Caco-2 (cell line): ENCODE measurements around the gene ARPC5L. TPM values are rescaled to one million over a fixed set of nuclear protein-coding genes. Genes with fewer than 3 reads are reported as not detected.

ENCODE experiments used
- BruUV-seq: library from RNA; stranded (reverse); fragments of 400-500 nt; replicated peaks from 2 replicates; lab custom pipeline; 2021; lab: Mats Ljungman, UMichigan
- CTCF ChIA-PET: fragments of 300-600 bp; sonication (Branson Sonifier 250); formaldehyde crosslinking; loops from one replicate; lab custom pipeline; 2022; ENCODE audit warnings: antibody characterized with exemption; lab: Charles Lee
- POLR2A ChIA-PET: fragments of 300-600 bp; sonication (Branson Sonifier 250); formaldehyde crosslinking; loops from one replicate; lab custom pipeline; 2022; ENCODE audit warnings: antibody characterized with exemption; lab: Charles Lee
- DNase-seq, 2 experiments: peaks; one replicate each; pipeline versions ENCODE4 v3.0.0 to v3.0.0-alpha.2; 2020 to 2022
- H3K27me3 ChIP-seq: replicated peaks from 2 replicates; pipeline ENCODE4 v1.6.0; 2011; ENCODE audit warnings: low read length; ENCODE audit not compliant: control insufficient read depth, insufficient read depth
- H3K36me3 ChIP-seq: 2 replicates; pipeline ENCODE4 v1.5.1; 2011; ENCODE audit warnings: low read length; ENCODE audit not compliant: control insufficient read depth, insufficient read depth
- H3K4me1 ChIP-seq: fragments of 250-450 bp; sonication (Bioruptor Pico); 2 replicates; pipeline ENCODE4 v1.5.1; 2020; ENCODE audit warnings: mild to moderate bottlenecking
- H3K4me3 ChIP-seq: 2 replicates; pipeline ENCODE4 v1.5.1; 2011; ENCODE audit warnings: low read depth, mild to moderate bottlenecking, control low read depth, low read length
- H3K9me3 ChIP-seq: fragments of 250-450 bp; sonication (Bioruptor Pico); 2 replicates; pipeline ENCODE4 v1.5.1; 2020; ENCODE audit warnings: mild to moderate bottlenecking, moderate library complexity
- H3K27ac Mint-ChIP-seq: one replicate; pipeline ENCODE4 v1.8.0; 2022; ENCODE audit warnings: mixed read lengths; ENCODE audit not compliant: unreplicated experiment
- H3K27me3 Mint-ChIP-seq: one replicate; pipeline ENCODE4 v1.8.0; 2022; ENCODE audit warnings: mixed read lengths; ENCODE audit not compliant: insufficient read depth, unreplicated experiment
- H3K36me3 Mint-ChIP-seq: one replicate; pipeline ENCODE4 v1.8.0; 2022; ENCODE audit warnings: mild to moderate bottlenecking, mixed read lengths; ENCODE audit not compliant: insufficient read depth, unreplicated experiment
- H3K4me1 Mint-ChIP-seq: one replicate; pipeline ENCODE4 v1.8.0; 2022; ENCODE audit warnings: low read depth, mixed read lengths; ENCODE audit not compliant: unreplicated experiment
- H3K4me3 Mint-ChIP-seq: one replicate; pipeline ENCODE4 v1.8.0; 2022; ENCODE audit warnings: mild to moderate bottlenecking, moderate library complexity, mixed read lengths; ENCODE audit not compliant: unreplicated experiment
- H3K9me3 Mint-ChIP-seq: one replicate; pipeline ENCODE4 v1.8.0; 2022; ENCODE audit warnings: mixed read lengths; ENCODE audit not compliant: unreplicated experiment
- intact Hi-C: fragments of 100-400 bp; cut with micrococcal nuclease; formaldehyde crosslinking; loops from one replicate; pipeline ENCODE4 v1.10.0; 2022; ENCODE audit not compliant: unreplicated experiment
- total RNA-seq: library from RNA; stranded (reverse); gene quantifications from 2 replicates; pipeline ENCODE4 v1.2.3, GENCODE V29; 2022
- TF ChIP-seq, protein P1 (sequence below), 2 experiments: fragments of 200-600 bp in 1 of 2; IDR thresholded peaks; 1 replicate in 1 of 2; 2 replicates in 1 of 2; pipeline versions ENCODE4 v1.5.1 to v1.8.0; 2011 to 2022; ENCODE audit warnings: antibody characterized with exemption in 1 of 2, control low read depth in 1 of 2, inconsistent platforms in 1 of 2, low read depth in 1 of 2, low read length in 1 of 2, mild to moderate bottlenecking in 1 of 2, moderate library complexity in 1 of 2; ENCODE audit not compliant: insufficient read depth in 1 of 2, severe bottlenecking in 1 of 2, unreplicated experiment in 1 of 2

The ARPC5L gene
- total RNA-seq, 1 experiment from 2014 or later = 60.1 TPM

DNA sequence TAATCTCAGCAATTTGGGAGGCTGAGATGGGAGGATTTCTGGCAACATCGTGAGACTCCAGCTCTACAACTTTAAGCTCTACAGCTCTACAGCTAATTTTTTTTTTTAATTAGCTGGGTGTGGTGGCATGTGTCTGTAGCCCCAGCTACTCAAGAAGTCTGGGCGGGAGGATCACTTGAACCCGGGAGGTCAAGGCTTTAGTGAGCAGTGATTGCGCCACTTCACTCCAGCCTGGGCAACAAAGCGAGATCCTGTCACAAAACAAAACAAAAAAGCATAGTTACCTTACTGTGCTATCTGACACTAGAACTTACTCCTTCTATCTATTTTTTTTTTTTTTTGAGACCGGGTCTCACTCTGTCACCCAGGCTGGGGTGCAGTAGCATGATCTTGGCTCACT is 15.0 kb upstream of the ARPC5L start:
- BruUV-seq = no TSS peak
- intact Hi-C loops = no loop called here
- Mint-ChIP-seq H3K4me3 (no peak overlapping the region), H3K27ac (no peak overlapping the region), H3K36me3 (no peaks in the 10 kb centered on the region), H3K27me3 (no peaks in the 10 kb centered on the region), H3K9me3 (no peaks in the 10 kb centered on the region), H3K4me1 (no peaks in the 10 kb centered on the region)
- TF ChIP-seq, protein P1, sequence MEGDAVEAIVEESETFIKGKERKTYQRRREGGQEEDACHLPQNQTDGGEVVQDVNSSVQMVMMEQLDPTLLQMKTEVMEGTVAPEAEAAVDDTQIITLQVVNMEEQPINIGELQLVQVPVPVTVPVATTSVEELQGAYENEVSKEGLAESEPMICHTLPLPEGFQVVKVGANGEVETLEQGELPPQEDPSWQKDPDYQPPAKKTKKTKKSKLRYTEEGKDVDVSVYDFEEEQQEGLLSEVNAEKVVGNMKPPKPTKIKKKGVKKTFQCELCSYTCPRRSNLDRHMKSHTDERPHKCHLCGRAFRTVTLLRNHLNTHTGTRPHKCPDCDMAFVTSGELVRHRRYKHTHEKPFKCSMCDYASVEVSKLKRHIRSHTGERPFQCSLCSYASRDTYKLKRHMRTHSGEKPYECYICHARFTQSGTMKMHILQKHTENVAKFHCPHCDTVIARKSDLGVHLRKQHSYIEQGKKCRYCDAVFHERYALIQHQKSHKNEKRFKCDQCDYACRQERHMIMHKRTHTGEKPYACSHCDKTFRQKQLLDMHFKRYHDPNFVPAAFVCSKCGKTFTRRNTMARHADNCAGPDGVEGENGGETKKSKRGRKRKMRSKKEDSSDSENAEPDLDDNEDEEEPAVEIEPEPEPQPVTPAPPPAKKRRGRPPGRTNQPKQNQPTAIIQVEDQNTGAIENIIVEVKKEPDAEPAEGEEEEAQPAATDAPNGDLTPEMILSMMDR (IDR thresholded peaks at IDR 0.05; ENCODE audit: insufficient read depth in 1 of 2, low read depth in 1 of 2, low read length in 1 of 2, severe bottlenecking in 1 of 2, unreplicated experiment in 1 of 2) = no peak
- no peak overlapping the region for H3K4me3 ChIP-seq
- CTCF ChIA-PET = interaction anchor here (0.7 kb wide), 1 partner anchor 19 kb away, joined by 4 read pairs; no protein-coding TSS in a partner anchor
- POLR2A ChIA-PET = no interaction called here
- peaks cover under 1% of the 10 kb centered on the region; the same call in 1 of the 2 replicates for H3K4me1 ChIP-seq
- no peak for DNase-seq
- H3K9me3 ChIP-seq = no peaks in the 10 kb centered on the region
- H3K36me3 ChIP-seq = no peaks in the 10 kb centered on the region
- no peaks in the 10 kb centered on the region for H3K27me3 ChIP-seq

DNA sequence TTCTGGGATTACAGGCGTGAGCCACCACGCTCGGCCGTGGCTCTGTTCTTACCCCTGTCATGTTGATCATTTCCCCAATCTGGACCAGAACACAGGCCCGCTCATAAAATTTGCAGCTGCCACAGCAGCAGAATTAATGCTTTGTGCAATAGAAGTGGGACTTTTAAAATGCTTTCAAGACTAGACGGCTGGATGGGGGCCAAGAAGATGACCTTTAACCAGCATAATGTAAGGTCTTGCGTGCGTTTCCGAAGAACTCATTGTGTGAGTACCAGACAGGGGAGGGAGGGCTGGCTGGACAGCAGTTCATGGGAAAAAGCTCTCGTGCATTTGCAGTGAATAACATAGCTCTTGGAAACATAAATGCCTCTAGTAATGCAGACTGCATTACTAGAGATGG is 12.1 kb upstream of the ARPC5L start:
- ChIA-PET POLR2A (no interaction called here), CTCF (interaction anchor here (11.7 kb wide), 1 partner anchor 76 kb away, joined by 325 read pairs; the partner anchor contains the start of genes NR6A1 and OLFML2A)

GRCh38 chr9:124852121-124852828 is 9.7 kb upstream of the ARPC5L start:
- TF ChIP-seq, protein P1 (IDR thresholded peaks at IDR 0.05; ENCODE audit: insufficient read depth in 1 of 2, low read depth in 1 of 2, low read length in 1 of 2, severe bottlenecking in 1 of 2, unreplicated experiment in 1 of 2) = no peak
- no TSS peak for BruUV-seq
- no peaks in the 10 kb centered on the region for H3K9me3 ChIP-seq
- peaks cover 7% of the 10 kb centered on the region; the same call in 1 of the 2 replicates for H3K4me1 ChIP-seq
- ChIA-PET CTCF (interaction anchor here (0.8 to 11.7 kb wide), 24 partner anchors 9 to 435 kb away, joined by 3 to 325 read pairs (median 6); partner anchors contain the start of genes ARPC5L, HSPA5, NR6A1 and OLFML2A), POLR2A (interaction anchor here (0.8 to 1.4 kb wide), 3 partner anchors 9 to 80 kb away, joined by 3 to 9 read pairs (median 3); partner anchors contain the start of genes ARPC5L and RPL35)
- peaks cover 42% of the 10 kb centered on the region for H3K36me3 Mint-ChIP-seq
- H3K4me3 Mint-ChIP-seq = peak overlapping the region; percentile 75
- no peak for DNase-seq
- H3K27me3 ChIP-seq = no peaks in the 10 kb centered on the region
- H3K27ac Mint-ChIP-seq = peak overlapping the region; percentile 76
- peaks cover 6% of the 10 kb centered on the region for H3K4me1 Mint-ChIP-seq
- no peaks in the 10 kb centered on the region for H3K9me3 Mint-ChIP-seq
- H3K27me3 Mint-ChIP-seq = no peaks in the 10 kb centered on the region
- intact Hi-C loops = loop anchor here (1.0 to 2.0 kb wide), 4 partner anchors 33 to 140 kb away; no protein-coding TSS in a partner anchor
- no peaks in the 10 kb centered on the region; the same call in 1 of the 2 replicates for H3K36me3 ChIP-seq
- H3K4me3 ChIP-seq = peak overlapping the region; percentile 47; the same call in 1 of the 2 replicates

More for the DNA sequence above, 12.1 kb upstream of the ARPC5L start:
- no peaks in the 10 kb centered on the region for H3K27me3 ChIP-seq
- TF ChIP-seq, protein P1 (IDR thresholded peaks at IDR 0.05; ENCODE audit: insufficient read depth in 1 of 2, low read depth in 1 of 2, low read length in 1 of 2, severe bottlenecking in 1 of 2, unreplicated experiment in 1 of 2) = no peak
- H3K4me1 Mint-ChIP-seq = peaks cover 6% of the 10 kb centered on the region
- H3K9me3 Mint-ChIP-seq = no peaks in the 10 kb centered on the region
- H3K4me1 ChIP-seq = peaks cover 7% of the 10 kb centered on the region; the same call in 1 of the 2 replicates
- H3K9me3 ChIP-seq = no peaks in the 10 kb centered on the region
- no peaks in the 10 kb centered on the region for H3K36me3 ChIP-seq
- intact Hi-C loops = no loop called here
- no peak overlapping the region for H3K4me3 Mint-ChIP-seq
- DNase-seq = no peak
- H3K36me3 Mint-ChIP-seq = peaks cover 17% of the 10 kb centered on the region
- BruUV-seq = no TSS peak
- H3K4me3 ChIP-seq = no peak overlapping the region
- H3K27ac Mint-ChIP-seq = no peak overlapping the region
- H3K27me3 Mint-ChIP-seq = no peaks in the 10 kb centered on the region
